Uterus (tissue), 4 donors: ENCODE results near the gene DLG1. TPM values are rescaled to one million over a fixed set of nuclear protein-coding genes. Genes with fewer than 3 reads are reported as not detected.
A peak's percentile ranks its signal among the peaks of the same experiment; 100 is the strongest.

Experiments
- DNase-seq, 2 donors: peaks; one replicate each; pipeline ENCODE4 v3.0.0-alpha.2; 2019 to 2020
- H3K27ac ChIP-seq, 2 donors: fragments of 200-600 bp; sonication (generic); 1 replicate in 1 of 2; 2 replicates in 1 of 2; pipeline ENCODE4 v1.5.1; 2016 to 2018
- H3K27me3 ChIP-seq, 2 donors: fragments of 200-600 bp; sonication (generic); one replicate each; pipeline ENCODE4 v1.5.1; 2018 to 2019; ENCODE audit warnings: control low read depth in 1 of 2
- H3K36me3 ChIP-seq, 2 donors: fragments of 200-600 bp; sonication (generic); one replicate each; pipeline ENCODE4 v1.5.1; 2019; ENCODE audit warnings: control low read depth in 1 of 2
- H3K4me1 ChIP-seq, 2 donors: fragments of 200-600 bp; sonication (generic); one replicate each; pipeline ENCODE4 v1.5.1; 2018 to 2019; ENCODE audit warnings: control low read depth in 1 of 2
- H3K4me3 ChIP-seq, 2 donors: fragments of 200-600 bp; sonication (generic); 1 replicate in 1 of 2; 2 replicates in 1 of 2; pipeline ENCODE4 v1.5.1; 2018 to 2019; ENCODE audit warnings: mild to moderate bottlenecking in 1 of 2
- H3K9me3 ChIP-seq, 2 donors: fragments of 200-600 bp; sonication (generic); one replicate each; pipeline ENCODE4 v1.5.1; 2019; ENCODE audit warnings: control low read depth in 1 of 2
- CTCF ChIP-seq, 4 experiments: fragments of 200-600 bp in 2 of 4; fragments of 450-650 bp in 2 of 4; sonication (generic) in 2 of 4; IDR thresholded peaks; one replicate each; pipeline ENCODE4 v1.5.1; 2016 to 2019; ENCODE audit warnings: antibody characterized with exemption in 4 of 4, mild to moderate bottlenecking in 2 of 4, moderate library complexity in 1 of 4
- POLR2A ChIP-seq, 2 donors: fragments of 450-650 bp; IDR thresholded peaks; one replicate each; pipeline ENCODE4 v1.6.1; 2016; ENCODE audit warnings: antibody characterized with exemption in 2 of 2, mild to moderate bottlenecking in 1 of 2, moderate library complexity in 1 of 2
- intact Hi-C: fragments of 100-400 bp; cut with DNase I; formaldehyde crosslinking; loops from one replicate; pipeline ENCODE4 v1.15.1; 2023; ENCODE audit warnings: low total_unique reads
- total RNA-seq, 4 donors: library from RNA; depleted of rRNA in 3 of 4; stranded (reverse); fragments of >200 nt in 3 of 4; gene quantifications; one replicate each; pipeline versions ENCODE4 v1.1.0 to v1.2.4, GENCODE V29; 2014 to 2023
- donor health status: DM: yes; HTN: yes; CAD: no.

The DLG1 gene
- total RNA-seq, 4 donors from 2014 or later: 24.1 to 139 (median 82.9) TPM

GRCh38 chr3:197270558-197271317, 27.7 kb downstream of the DLG1 start:
- Histone ChIP-seq H3K9me3 (no peaks in the 10 kb centered on the region), H3K27me3 (no peaks in the 10 kb centered on the region), H3K27ac (no peak overlapping the region), H3K36me3 (no peaks in the 10 kb centered on the region), H3K4me1 (peaks cover 0 to 5% of the 10 kb centered on the region in 2 donors), H3K4me3 (no peak overlapping the region)
- no peak for DNase-seq
- TF ChIP-seq POLR2A (IDR thresholded peaks at IDR 0.05) (no peak), CTCF (IDR thresholded peaks at IDR 0.05) (no peak)
- intact Hi-C loops: no loop called here

GRCh38 chr3:197269024-197269423, 29.4 kb downstream of the DLG1 start:
- Histone ChIP-seq H3K4me1 (peaks cover 0 to 5% of the 10 kb centered on the region in 2 donors), H3K9me3 (no peaks in the 10 kb centered on the region), H3K27me3 (no peaks in the 10 kb centered on the region), H3K27ac (no peak overlapping the region), H3K36me3 (no peaks in the 10 kb centered on the region), H3K4me3 (no peak overlapping the region)
- no peak for TF ChIP-seq POLR2A (IDR thresholded peaks at IDR 0.05)
- no peak for TF ChIP-seq CTCF (IDR thresholded peaks at IDR 0.05)
- intact Hi-C loops: no loop called here
- DNase-seq: no peak

GRCh38 chr3:197268294-197268693, 30.1 kb downstream of the DLG1 start:
- Histone ChIP-seq H3K27me3 (no peaks in the 10 kb centered on the region), H3K4me1 (peaks cover 0 to 5% of the 10 kb centered on the region in 2 donors), H3K9me3 (no peaks in the 10 kb centered on the region), H3K36me3 (no peaks in the 10 kb centered on the region), H3K27ac (no peak overlapping the region), H3K4me3 (no peak overlapping the region)
- intact Hi-C loops: no loop called here
- no peak for TF ChIP-seq POLR2A (IDR thresholded peaks at IDR 0.05)
- no peak for TF ChIP-seq CTCF (IDR thresholded peaks at IDR 0.05)
- DNase-seq: peak in 1 of 2 donors; percentile 21

GRCh38 chr3:197266331-197266730, 32.1 kb downstream of the DLG1 start:
- Histone ChIP-seq H3K36me3 (no peaks in the 10 kb centered on the region), H3K27me3 (no peaks in the 10 kb centered on the region), H3K27ac (no peak overlapping the region), H3K4me3 (no peak overlapping the region), H3K4me1 (peaks cover 0 to 5% of the 10 kb centered on the region in 2 donors), H3K9me3 (no peaks in the 10 kb centered on the region)
- intact Hi-C loops: no loop called here
- TF ChIP-seq POLR2A (IDR thresholded peaks at IDR 0.05) (no peak), CTCF (IDR thresholded peaks at IDR 0.05) (no peak)
- DNase-seq: no peak

GRCh38 chr3:197262709-197263108, 35.7 kb downstream of the DLG1 start:
- Histone ChIP-seq H3K36me3 (no peaks in the 10 kb centered on the region), H3K9me3 (no peaks in the 10 kb centered on the region), H3K4me1 (no peaks in the 10 kb centered on the region), H3K4me3 (no peak overlapping the region), H3K27ac (no peak overlapping the region), H3K27me3 (no peaks in the 10 kb centered on the region)
- TF ChIP-seq POLR2A (IDR thresholded peaks at IDR 0.05) (no peak), CTCF (IDR thresholded peaks at IDR 0.05) (no peak)
- no peak for DNase-seq
- intact Hi-C loops: no loop called here
